Tibial nerve (tissue), 4 donors: Measurements from ENCODE around the gene HAL.

Source experiments
- CTCF ChIP-seq, 5 experiments: fragments of 200-600 bp in 3 of 5; fragments of 450-650 bp in 2 of 5; sonication (generic) in 3 of 5; IDR thresholded peaks; one replicate each; pipeline ENCODE4 v1.5.1; 2016 to 2019; ENCODE audit warnings: antibody characterized with exemption in 5 of 5, mild to moderate bottlenecking in 3 of 5, moderate library complexity in 2 of 5
- EP300 ChIP-seq, 2 donors: sonication (generic); formaldehyde crosslinking; IDR thresholded peaks; one replicate each; pipeline ENCODE4 v1.6.1; 2017; ENCODE audit warnings: antibody characterized with exemption in 2 of 2, mild to moderate bottlenecking in 1 of 2
- POLR2A ChIP-seq, 2 donors: fragments of 450-650 bp; IDR thresholded peaks; one replicate each; pipeline ENCODE4 v1.6.1; 2017; ENCODE audit warnings: antibody characterized with exemption in 2 of 2, mild to moderate bottlenecking in 2 of 2, moderate library complexity in 2 of 2

GRCh38 chr12:95962222-95962621, 33.9 kb downstream of the HAL start:
- TF ChIP-seq CTCF (IDR thresholded peaks at IDR 0.05) (no peak), EP300 (IDR thresholded peaks at IDR 0.05) (no peak), POLR2A (IDR thresholded peaks at IDR 0.05) (no peak)
